ENCODE results near the gene LZTFL1. TPM values are rescaled to one million over a fixed set of nuclear protein-coding genes. Genes with fewer than 3 reads are reported as not detected.

The LZTFL1 gene
- total RNA-seq, 1 donor from 2014 or later = 25.4 TPM

- no peak for DNase-seq (ENCODE audit: low spot score)
These were observed 34.0 kb downstream of the LZTFL1 start for GRCh38 chr3:45807681-45808540.

- no peak for DNase-seq (ENCODE audit: low spot score)
These were observed 34.8 kb downstream of the LZTFL1 start for GRCh38 chr3:45807133-45807532.

DNA sequence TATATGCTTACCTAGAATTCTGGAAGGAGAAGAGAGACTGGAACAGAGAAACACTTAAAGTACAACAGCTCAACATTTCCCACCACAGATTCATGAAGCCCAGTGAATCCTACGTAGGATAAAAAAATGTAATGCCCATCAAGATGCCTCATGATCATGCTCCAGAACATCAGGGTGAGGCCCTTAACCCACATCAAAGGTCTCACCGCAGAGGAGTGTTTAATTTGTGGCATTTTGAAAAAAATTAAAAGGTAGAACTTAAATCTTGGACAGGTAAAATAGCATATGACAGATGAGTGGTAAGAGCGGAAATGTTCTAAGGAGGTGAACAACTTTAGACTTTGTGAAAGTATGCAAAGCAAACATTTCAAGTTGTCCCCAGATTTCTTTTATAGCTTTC, 35.8 kb downstream of the LZTFL1 start:
- DNase-seq (ENCODE audit: low spot score) = no peak

- DNase-seq (ENCODE audit: low spot score) = no peak
These were observed 38.5 kb downstream of the LZTFL1 start for GRCh38 chr3:45803252-45803935.

- no peak for DNase-seq (ENCODE audit: low spot score)
These were observed 39.8 kb downstream of the LZTFL1 start for GRCh38 chr3:45802146-45802545.

DNA sequence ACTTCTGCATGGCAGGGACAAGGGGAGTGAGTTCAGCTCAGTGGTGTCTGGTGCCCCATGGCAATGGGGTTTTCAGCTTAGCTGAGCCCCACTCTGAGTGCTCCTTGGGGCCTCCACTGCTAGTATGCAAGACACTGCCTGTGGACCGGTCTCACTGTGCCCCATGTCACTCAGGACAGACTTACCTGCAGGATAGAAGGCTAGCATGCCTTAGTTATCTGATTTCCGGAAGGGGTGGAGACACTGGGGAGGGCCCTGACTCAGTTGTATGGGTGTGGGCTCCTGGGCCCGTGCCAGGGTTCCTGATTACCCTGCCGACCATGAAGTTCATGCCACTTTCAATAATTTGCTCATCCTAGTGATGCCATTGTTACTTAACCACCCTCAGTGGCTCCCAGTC, 41.3 kb downstream of the LZTFL1 start:
- DNase-seq (ENCODE audit: low spot score) = peak; percentile 49

DNA sequence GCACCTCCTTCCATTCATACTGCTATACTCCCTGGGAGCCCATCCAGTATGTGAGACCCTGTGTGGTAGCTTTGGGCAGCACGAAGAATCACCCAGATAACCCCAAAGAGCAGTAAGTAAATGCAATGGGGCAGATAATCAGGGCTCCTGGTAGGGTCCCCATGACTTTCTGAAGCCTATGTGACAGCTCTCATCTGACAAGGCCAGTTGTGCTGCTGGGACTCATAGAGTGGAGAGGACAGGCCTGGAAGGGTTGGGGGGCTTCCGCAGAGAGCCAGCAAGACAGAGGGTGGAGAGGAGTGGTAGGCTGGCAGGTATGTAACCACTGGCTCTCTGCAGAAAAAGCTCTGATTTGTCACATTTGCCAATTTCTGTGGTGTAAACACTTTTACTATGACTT, 42.3 kb downstream of the LZTFL1 start:
- DNase-seq (ENCODE audit: low spot score) = no peak

GRCh38 chr3:45798034-45798433, 43.9 kb downstream of the LZTFL1 start:
- DNase-seq (ENCODE audit: low spot score) = no peak

- DNase-seq (ENCODE audit: low spot score) = no peak
These were observed 44.8 kb downstream of the LZTFL1 start for GRCh38 chr3:45796902-45797637.

DNA sequence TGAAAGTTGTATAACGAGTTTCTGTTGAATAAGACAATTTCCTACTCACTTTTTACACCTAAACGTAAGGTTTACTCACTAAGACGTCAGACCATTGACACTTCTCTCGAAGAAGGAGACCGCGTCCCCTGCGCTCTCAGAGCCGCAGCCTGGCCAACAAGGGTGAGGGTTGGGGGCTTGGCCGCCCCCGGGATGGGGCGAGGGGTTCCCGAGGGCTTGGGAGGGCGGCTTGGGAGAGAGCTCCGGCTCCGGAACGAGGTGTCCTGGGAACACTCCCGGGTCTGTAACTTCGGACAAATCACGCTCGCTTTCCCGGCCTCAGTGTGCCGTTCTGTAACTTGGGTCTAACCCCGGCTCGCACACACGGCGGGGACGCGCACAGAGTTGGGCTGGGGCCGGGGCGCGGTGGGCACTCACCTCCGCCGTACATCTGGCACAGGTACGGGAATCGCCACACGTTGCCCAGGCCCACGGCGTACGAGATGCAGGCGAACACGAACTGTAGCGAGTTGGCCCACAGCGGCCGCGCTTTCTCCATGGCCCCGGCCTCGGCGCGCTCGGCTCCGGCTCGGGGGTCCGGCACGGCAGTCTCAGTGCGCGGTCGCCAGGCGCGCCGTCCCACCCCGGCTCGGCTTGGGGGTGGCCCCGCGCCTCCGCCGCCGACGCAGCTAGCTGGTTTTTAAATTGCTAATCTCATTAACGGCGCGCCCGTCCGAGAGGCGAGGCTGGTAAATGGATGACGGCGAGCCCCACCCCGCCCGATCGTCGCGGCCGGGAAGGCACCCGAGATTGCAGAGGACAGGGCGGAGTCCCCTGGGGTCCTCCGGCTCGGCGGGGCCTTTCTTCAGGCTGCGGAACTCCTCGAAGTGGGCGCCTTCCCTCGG, 45.8 kb downstream of the LZTFL1 start, which contains the start of gene SLC6A20:
Gene SLC6A20 (minus strand): TSS at position 655 of the 884 bp plus-strand sequence. CDS start 117 bp downstream, at position 538.
- DNase-seq (ENCODE audit: low spot score) = peak; percentile 48

DNA sequence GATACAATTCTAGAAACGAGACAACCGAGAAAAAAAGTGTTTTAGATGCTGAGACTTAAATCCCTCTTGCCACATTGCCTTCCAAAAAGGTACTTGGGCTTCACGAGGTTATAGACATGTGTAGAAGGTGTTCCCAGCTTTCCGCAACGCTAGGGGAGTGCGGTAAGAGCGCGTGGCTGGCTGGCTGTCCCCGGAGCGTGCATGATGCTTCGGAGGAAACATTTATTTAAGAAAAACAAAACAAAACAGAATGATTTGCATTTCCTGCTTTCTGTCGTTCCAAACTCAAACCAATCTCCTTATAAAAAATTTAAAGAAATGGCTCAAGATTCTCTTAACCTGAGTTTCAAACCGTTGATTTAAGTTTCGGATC, 46.4 kb downstream of the LZTFL1 start:
- no peak for DNase-seq (ENCODE audit: low spot score)

- no peak for DNase-seq (ENCODE audit: low spot score)
These were observed 47.3 kb downstream of the LZTFL1 start for GRCh38 chr3:45794660-45795059.

GRCh38 chr3:45794177-45794560, 47.8 kb downstream of the LZTFL1 start:
- no peak for DNase-seq (ENCODE audit: low spot score)

GRCh38 chr3:45793482-45794176, 48.3 kb downstream of the LZTFL1 start:
- DNase-seq (ENCODE audit: low spot score) = no peak

DNA sequence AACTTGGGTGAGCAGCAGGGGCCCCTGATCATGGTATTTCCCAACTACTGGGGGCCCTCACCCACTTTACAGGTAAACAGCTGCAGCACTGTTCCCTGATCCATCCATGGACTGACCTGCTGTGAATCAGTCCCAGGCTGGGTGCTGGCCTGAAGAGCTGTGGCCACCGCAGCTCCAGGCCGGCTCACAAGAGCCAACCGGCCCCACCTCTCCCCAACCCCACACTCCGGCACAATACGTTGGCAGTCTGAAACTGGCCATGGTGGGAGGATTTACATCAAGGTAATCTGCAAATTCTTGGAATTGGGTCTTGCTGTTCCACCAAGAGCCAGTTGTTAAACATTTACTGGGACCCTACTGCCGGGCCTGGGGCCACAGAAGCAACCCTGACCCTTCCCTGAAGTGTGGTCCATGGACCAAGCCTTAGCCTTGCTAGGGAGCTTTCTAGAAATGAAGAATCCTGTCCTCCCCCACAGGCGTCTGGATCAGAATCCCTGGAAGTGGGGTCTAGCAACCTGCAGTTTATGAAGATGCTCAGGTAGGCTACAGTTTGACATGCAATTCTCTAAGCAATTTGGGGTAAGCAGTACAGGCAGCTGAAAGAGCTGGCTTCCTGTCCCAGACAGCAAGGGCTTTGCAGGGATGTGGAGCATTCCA, 49.3 kb downstream of the LZTFL1 start:
- DNase-seq (ENCODE audit: low spot score) = peak; percentile 4

- no peak for DNase-seq (ENCODE audit: low spot score)
These were observed 49.9 kb downstream of the LZTFL1 start for GRCh38 chr3:45792036-45792435.

DNA sequence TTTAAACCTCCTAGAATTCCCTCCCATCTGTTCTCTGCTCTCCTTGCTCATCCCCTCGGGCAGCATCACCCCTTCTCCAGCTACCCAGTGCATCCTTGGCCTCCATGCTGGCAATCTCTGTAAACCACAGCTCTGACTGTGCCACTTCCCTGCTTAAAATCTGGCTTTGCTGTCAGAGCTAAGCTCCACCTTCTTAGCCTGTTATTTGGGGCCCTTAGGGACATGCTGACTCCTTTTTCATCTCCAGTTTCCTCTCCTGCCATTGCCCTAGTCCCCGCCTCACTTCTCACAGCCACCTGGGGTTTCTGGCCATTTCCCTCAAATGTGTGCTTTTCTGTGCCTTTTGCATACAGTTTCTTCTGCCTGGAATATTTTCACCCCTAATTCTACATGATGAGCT, 51.3 kb downstream of the LZTFL1 start:
- peak; percentile 5 for DNase-seq (ENCODE audit: low spot score)

DNA sequence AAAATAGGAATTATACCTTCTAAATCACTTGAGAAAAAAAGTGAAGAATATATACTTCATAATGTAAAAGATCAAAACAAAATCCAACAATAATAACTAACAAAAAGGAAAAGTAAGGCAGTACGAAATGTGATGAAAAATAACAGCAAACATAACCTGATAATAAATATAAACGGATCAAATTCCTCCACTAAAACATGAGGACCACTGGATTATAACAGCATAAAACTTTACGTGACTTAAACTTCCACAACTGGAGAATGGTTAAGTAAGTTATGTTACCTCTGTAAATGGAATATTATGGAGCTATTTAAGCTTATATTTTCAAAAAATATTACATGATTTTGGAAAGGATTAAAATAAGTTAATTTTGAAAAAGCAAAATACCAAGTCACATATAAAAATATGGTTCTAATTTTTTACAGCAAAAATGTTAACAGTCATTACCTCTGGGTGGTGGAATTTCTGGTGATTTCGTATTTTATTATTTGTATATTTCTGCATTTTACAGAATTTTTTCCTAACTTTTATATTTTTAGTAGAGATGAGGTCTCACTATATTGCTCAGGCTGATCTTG, 52.6 kb downstream of the LZTFL1 start:
- no peak for DNase-seq (ENCODE audit: low spot score)

DNA sequence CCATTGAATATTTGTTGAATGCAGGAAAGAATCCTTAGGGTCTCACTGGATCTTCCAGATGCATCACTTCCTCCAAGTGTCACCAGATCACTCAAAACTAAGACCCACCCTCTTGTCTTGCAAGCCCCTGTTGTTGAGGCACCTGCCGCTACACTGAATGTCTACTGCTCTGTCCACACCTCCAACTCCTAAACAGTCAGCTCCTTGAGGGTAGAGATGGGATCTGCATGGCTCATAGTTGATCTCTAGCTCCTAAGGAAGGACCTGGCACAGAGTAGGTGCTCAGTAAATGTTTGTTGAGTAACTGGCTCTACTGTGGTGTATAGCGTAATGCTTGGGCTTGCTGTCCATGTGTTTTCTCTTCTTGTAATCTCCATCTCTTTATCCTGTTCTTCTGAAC, 54.4 kb downstream of the LZTFL1 start:
- DNase-seq (ENCODE audit: low spot score) = no peak

All from mucosa of gallbladder (tissue), 1 donor.